ENCODE measurements around the gene LRRC8E.

- TF ChIP-seq, protein P1, sequence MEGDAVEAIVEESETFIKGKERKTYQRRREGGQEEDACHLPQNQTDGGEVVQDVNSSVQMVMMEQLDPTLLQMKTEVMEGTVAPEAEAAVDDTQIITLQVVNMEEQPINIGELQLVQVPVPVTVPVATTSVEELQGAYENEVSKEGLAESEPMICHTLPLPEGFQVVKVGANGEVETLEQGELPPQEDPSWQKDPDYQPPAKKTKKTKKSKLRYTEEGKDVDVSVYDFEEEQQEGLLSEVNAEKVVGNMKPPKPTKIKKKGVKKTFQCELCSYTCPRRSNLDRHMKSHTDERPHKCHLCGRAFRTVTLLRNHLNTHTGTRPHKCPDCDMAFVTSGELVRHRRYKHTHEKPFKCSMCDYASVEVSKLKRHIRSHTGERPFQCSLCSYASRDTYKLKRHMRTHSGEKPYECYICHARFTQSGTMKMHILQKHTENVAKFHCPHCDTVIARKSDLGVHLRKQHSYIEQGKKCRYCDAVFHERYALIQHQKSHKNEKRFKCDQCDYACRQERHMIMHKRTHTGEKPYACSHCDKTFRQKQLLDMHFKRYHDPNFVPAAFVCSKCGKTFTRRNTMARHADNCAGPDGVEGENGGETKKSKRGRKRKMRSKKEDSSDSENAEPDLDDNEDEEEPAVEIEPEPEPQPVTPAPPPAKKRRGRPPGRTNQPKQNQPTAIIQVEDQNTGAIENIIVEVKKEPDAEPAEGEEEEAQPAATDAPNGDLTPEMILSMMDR (conservative IDR thresholded peaks at IDR 0.05): no peak
- no peak for TF ChIP-seq EZH2 (IDR thresholded peaks at IDR 0.05; ENCODE audit: low read depth)
These were observed 30.5 kb downstream of the LRRC8E start for GRCh38 chr19:7918615-7919421.
